PC-9 (cell line): ENCODE results near the gene SLPI. TPM values are rescaled to one million over a fixed set of nuclear protein-coding genes. Genes with fewer than 3 reads are reported as not detected.

ENCODE experiments used
- BruUV-seq: library from RNA; stranded (reverse); fragments of 400-500 nt; replicated peaks from 2 replicates; lab custom pipeline; 2021; lab: Mats Ljungman, UMichigan
- CTCF ChIA-PET: fragments of 300-600 bp; sonication (Branson Sonifier 250); formaldehyde crosslinking; loops from one replicate; lab custom pipeline; 2022; ENCODE audit warnings: antibody characterized with exemption; lab: Charles Lee
- POLR2A ChIA-PET: fragments of 300-600 bp; sonication (Branson Sonifier 250); formaldehyde crosslinking; loops from one replicate; lab custom pipeline; 2022; ENCODE audit warnings: antibody characterized with exemption; ENCODE audit not compliant: unreplicated experiment; lab: Charles Lee
- DNase-seq, 2 experiments: peaks; one replicate each; pipeline versions ENCODE4 v3.0.0 to v3.0.0-alpha.2; 2015 to 2022; ENCODE audit warnings: mixed read lengths in 1 of 2
- H2AFZ ChIP-seq: fragments of 200-600 bp; sonication (generic); 2 replicates; pipeline ENCODE4 v1.8.1; 2017; ENCODE audit warnings: antibody characterized with exemption
- H3F3A ChIP-seq: fragments of 200-600 bp; sonication (generic); 2 replicates; pipeline ENCODE4 v1.8.1; 2017; ENCODE audit warnings: antibody characterized with exemption, mild to moderate bottlenecking, low read depth; ENCODE audit not compliant: insufficient read depth
- H3K27ac ChIP-seq: fragments of 200-600 bp; sonication (generic); 2 replicates; pipeline ENCODE4 v1.6.1; 2016; ENCODE audit warnings: mixed run types
- H3K27me3 ChIP-seq: fragments of 200-600 bp; sonication (generic); 2 replicates; pipeline ENCODE4 v1.6.1; 2016; ENCODE audit warnings: low read depth, mixed run types; ENCODE audit not compliant: insufficient read depth
- H3K36me3 ChIP-seq: fragments of 200-600 bp; sonication (generic); 2 replicates; pipeline ENCODE4 v1.6.1; 2016; ENCODE audit warnings: low read depth, mixed run types
- H3K4me1 ChIP-seq: fragments of 200-600 bp; sonication (generic); replicated peaks from 2 replicates; pipeline ENCODE4 v1.6.1; 2016; ENCODE audit warnings: mixed run types; ENCODE audit not compliant: insufficient read depth
- H3K4me2 ChIP-seq: fragments of 200-600 bp; sonication (generic); 2 replicates; pipeline ENCODE4 v1.6.1; 2017; ENCODE audit warnings: mixed run types
- H3K4me3 ChIP-seq: fragments of 200-600 bp; sonication (generic); 2 replicates; pipeline ENCODE4 v1.6.1; 2016; ENCODE audit warnings: mixed run types
- H3K79me2 ChIP-seq: fragments of 200-600 bp; sonication (generic); 2 replicates; pipeline ENCODE4 v1.6.1; 2017; ENCODE audit warnings: low read depth, mixed run types
- H3K9me2 ChIP-seq: fragments of 200-600 bp; sonication (generic); 2 replicates; pipeline ENCODE4 v1.8.1; 2017; ENCODE audit warnings: mild to moderate bottlenecking; ENCODE audit not compliant: insufficient read depth
- H3K9me3 ChIP-seq: fragments of 200-600 bp; sonication (generic); 2 replicates; pipeline ENCODE4 v1.8.1; 2016; ENCODE audit warnings: low read depth; ENCODE audit not compliant: insufficient read depth
- H4K20me1 ChIP-seq: fragments of 200-600 bp; sonication (generic); 2 replicates; pipeline ENCODE4 v1.8.1; 2017; ENCODE audit not compliant: insufficient read depth
- CTCF ChIP-seq: fragments of 200-600 bp; sonication (generic); conservative IDR thresholded peaks from 2 replicates; pipeline ENCODE4 v1.6.1; 2017; ENCODE audit warnings: mixed run types, antibody characterized with exemption, mild to moderate bottlenecking, moderate library complexity
- EZH2 ChIP-seq: fragments of 200-600 bp; sonication (generic); IDR thresholded peaks from 2 replicates; pipeline ENCODE4 v1.8.0; 2017; ENCODE audit warnings: antibody characterized with exemption, low read depth
- intact Hi-C: fragments of 100-400 bp; cut with micrococcal nuclease; formaldehyde crosslinking; loops from one replicate; pipeline ENCODE4 v1.10.0; 2022; ENCODE audit not compliant: unreplicated experiment
- total RNA-seq: library from RNA; stranded (reverse); gene quantifications from 2 replicates; pipeline ENCODE4 v1.2.3, GENCODE V29; 2021

SLPI gene
- total RNA-seq, 1 experiment from 2014 or later = 55.1 TPM

GRCh38 chr20:45266977-45267376, 12.6 kb upstream of the SLPI start:
- H3K9me2 ChIP-seq = no peaks in the 10 kb centered on the region
- no peak overlapping the region for H2AFZ ChIP-seq
- H3K27me3 ChIP-seq = no peaks in the 10 kb centered on the region
- H3K4me2 ChIP-seq = peak overlapping the region; percentile 25; the same call in 1 of the 2 replicates
- H3F3A ChIP-seq = no peaks in the 10 kb centered on the region
- H3K27ac ChIP-seq = peak overlapping the region; percentile 20; the same call in 1 of the 2 replicates
- no peaks in the 10 kb centered on the region; the same call in 1 of the 2 replicates for H3K9me3 ChIP-seq
- no peaks in the 10 kb centered on the region for H4K20me1 ChIP-seq
- ChIA-PET POLR2A (no interaction called here), CTCF (no interaction called here)
- BruUV-seq = no TSS peak
- no peaks in the 10 kb centered on the region for H3K36me3 ChIP-seq
- TF ChIP-seq EZH2 (no peak), CTCF (no peak)
- intact Hi-C loops = no loop called here
- no peaks in the 10 kb centered on the region for H3K79me2 ChIP-seq
- H3K4me3 ChIP-seq = no peak overlapping the region
- H3K4me1 ChIP-seq = peaks cover 12% of the 10 kb centered on the region
- peak in 1 of 2 experiments; percentile 63 for DNase-seq

GRCh38 chr20:45263556-45264266, 9.3 kb upstream of the SLPI start:
- Histone ChIP-seq H3K36me3 (no peaks in the 10 kb centered on the region), H3K9me2 (no peaks in the 10 kb centered on the region), H3K4me2 (no peak overlapping the region), H3F3A (no peaks in the 10 kb centered on the region), H2AFZ (no peak overlapping the region), H3K27me3 (no peaks in the 10 kb centered on the region), H3K79me2 (no peaks in the 10 kb centered on the region), H3K4me3 (no peak overlapping the region), H3K9me3 (no peaks in the 10 kb centered on the region; the same call in 1 of the 2 replicates), H3K27ac (no peak overlapping the region), H4K20me1 (no peaks in the 10 kb centered on the region), H3K4me1 (peaks cover 12% of the 10 kb centered on the region)
- BruUV-seq = no TSS peak
- DNase-seq = peak in 1 of 2 experiments; percentile 21
- intact Hi-C loops = no loop called here
- CTCF ChIA-PET = no interaction called here
- POLR2A ChIA-PET = no interaction called here
- TF ChIP-seq EZH2 (no peak), CTCF (no peak)

- intact Hi-C loops = no loop called here
- Histone ChIP-seq H2AFZ (no peak overlapping the region), H3K9me2 (no peaks in the 10 kb centered on the region), H3K4me2 (no peak overlapping the region), H3K79me2 (peaks cover 3% of the 10 kb centered on the region), H3F3A (peaks cover 30% of the 10 kb centered on the region), H3K27me3 (no peaks in the 10 kb centered on the region), H3K4me1 (peaks cover 32% of the 10 kb centered on the region), H3K27ac (no peak overlapping the region), H3K9me3 (no peaks in the 10 kb centered on the region; the same call in 1 of the 2 replicates), H3K4me3 (no peak overlapping the region), H4K20me1 (no peaks in the 10 kb centered on the region), H3K36me3 (no peaks in the 10 kb centered on the region)
- ChIA-PET POLR2A (interaction anchor here (0.7 kb wide), 1 partner anchor 100 kb away, joined by 10 read pairs; no protein-coding TSS in a partner anchor), CTCF (no interaction called here)
- BruUV-seq = no TSS peak
- no peak for DNase-seq
- no peak for TF ChIP-seq EZH2
- no peak for TF ChIP-seq CTCF
Measured at GRCh38 chr20:45258664-45259063, 4.3 kb upstream of the SLPI start.
